HG03066 (cell line): ENCODE measurements around the gene SERTM2.

Experiments
- ATAC-seq: cut with Tn5 transposase; IDR thresholded peaks from one replicate; pipeline ENCODE4 v1.9.1; 2021; ENCODE audit warnings: low read depth; ENCODE audit not compliant: unreplicated experiment

The SERTM2 gene

DNA sequence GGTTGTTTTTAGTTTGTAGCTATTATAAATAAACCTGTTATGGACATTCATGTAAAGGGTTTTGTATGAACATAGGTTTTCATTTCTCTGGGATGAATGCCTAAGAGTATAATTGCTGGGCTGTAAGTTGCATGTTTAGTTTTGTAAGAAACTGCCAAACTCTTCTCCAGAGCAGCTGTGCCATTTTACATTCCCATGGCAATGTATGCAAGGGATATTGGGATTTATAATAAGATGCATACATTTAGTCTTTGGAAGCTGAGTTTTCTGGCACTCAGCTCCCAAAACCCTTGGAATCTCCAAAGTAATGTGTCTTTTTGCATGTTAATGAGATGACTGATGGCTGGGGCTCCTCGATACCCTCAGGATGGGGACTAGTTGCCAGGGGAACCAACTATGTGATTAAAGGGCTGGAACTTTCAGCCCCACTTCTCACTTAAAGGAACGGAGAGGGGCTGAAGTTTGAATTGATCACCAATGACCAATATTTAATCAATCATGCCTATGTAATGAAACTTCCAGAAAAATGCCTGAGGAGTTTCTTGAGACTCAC lies 44.0 kb downstream of the SERTM2 start:
- no peak for ATAC-seq

DNA sequence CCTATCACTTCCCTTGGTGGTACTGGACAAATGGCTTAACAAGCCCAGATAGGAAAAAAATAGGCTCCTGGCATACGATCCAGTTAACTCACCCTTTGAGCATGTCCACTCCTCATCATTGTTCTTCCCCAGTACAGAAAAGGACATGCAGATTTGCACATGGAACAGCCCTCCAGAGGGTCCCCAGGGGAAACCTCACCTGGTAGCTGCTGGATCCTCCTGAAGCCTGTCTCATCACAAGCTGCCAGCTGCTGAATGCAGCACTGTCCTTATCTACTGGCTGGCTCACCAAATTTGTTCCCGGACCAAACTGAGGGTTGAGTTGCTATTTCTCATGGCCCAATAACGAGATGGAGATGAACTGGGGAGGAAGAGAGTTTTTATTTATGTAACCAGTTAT lies 49.4 kb downstream of the SERTM2 start:
- ATAC-seq = no peak

DNA sequence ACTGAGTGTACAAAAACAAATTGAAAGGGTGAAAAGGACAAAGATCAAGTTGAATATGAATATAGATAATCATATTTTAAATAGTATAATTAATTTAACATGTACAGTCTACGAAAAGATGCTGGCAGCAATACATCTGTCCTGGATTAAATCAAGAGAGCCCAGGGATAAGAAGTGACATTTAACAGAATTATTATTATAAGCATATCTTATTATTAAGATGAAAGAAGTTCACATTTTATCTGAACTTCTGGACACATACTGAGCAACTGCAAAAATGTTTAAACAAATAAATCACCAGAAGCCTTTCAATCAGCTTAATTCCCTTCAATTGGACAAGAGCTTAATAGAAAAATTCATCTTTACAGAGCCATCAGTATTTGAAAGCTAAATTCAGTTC lies 50.4 kb downstream of the SERTM2 start:
- no peak for ATAC-seq

GRCh38 chrX:111567542-111568255 lies 56.3 kb downstream of the SERTM2 start:
- no peak for ATAC-seq

- no peak for ATAC-seq
Observed at GRCh38 chrX:111568354-111568753, 56.9 kb downstream of the SERTM2 start.

- no peak for ATAC-seq
Observed at GRCh38 chrX:111568817-111569216, 57.4 kb downstream of the SERTM2 start.
